LNCaP clone FGC (cell line): ENCODE results near the gene C6.

ENCODE experiments used
- DNase-seq: peaks from one replicate; pipeline ENCODE4 v3.0.0-alpha.2; 2011; ENCODE audit warnings: low read depth
- H3K4me3 ChIP-seq: 2 replicates; pipeline ENCODE4 v1.5.1; 2011; ENCODE audit warnings: mild to moderate bottlenecking, low read depth, low read length, control low read depth
- TF ChIP-seq, protein P1 (sequence below): IDR thresholded peaks from 2 replicates; pipeline ENCODE4 v1.5.1; 2012; ENCODE audit warnings: mild to moderate bottlenecking; ENCODE audit not compliant: control insufficient read depth, insufficient read depth; ENCODE audit errors: extremely low read depth

C6 gene

DNA sequence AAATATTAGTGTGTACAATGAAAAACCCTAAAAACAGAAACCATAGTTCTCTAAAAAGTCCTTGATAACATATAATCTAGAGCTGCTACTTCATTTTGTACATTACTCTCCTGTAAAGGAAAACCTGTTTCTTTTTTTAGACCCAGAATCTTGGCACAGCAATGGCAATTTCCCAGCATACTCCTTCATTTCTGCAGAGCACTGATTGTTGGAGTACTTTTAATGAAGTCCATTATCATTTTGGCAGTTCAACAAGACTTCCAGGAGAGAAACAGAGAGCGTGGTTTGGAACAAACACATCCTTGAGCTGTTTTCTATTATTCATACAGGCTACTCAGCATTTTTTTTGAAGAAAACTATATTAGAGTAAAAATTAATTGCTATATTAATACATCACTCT, 119.5 kb downstream of the C6 start:
- no peak overlapping the region for H3K4me3 ChIP-seq
- TF ChIP-seq, protein P1, sequence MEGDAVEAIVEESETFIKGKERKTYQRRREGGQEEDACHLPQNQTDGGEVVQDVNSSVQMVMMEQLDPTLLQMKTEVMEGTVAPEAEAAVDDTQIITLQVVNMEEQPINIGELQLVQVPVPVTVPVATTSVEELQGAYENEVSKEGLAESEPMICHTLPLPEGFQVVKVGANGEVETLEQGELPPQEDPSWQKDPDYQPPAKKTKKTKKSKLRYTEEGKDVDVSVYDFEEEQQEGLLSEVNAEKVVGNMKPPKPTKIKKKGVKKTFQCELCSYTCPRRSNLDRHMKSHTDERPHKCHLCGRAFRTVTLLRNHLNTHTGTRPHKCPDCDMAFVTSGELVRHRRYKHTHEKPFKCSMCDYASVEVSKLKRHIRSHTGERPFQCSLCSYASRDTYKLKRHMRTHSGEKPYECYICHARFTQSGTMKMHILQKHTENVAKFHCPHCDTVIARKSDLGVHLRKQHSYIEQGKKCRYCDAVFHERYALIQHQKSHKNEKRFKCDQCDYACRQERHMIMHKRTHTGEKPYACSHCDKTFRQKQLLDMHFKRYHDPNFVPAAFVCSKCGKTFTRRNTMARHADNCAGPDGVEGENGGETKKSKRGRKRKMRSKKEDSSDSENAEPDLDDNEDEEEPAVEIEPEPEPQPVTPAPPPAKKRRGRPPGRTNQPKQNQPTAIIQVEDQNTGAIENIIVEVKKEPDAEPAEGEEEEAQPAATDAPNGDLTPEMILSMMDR = no peak
- no peak for DNase-seq
